K562 (cell line): ENCODE results near the gene STPG4. TPM values are rescaled to one million over a fixed set of nuclear protein-coding genes. Genes with fewer than 3 reads are reported as not detected.

Experiments
- ATAC-seq: fragments of 200-7000 bp; cut with Tn5 transposase; 3 replicates; pipeline ENCODE4 v1.9.1; 2020; ENCODE audit warnings: moderate library complexity
- BruUV-seq: library from RNA; stranded (reverse); fragments of 400-500 nt; replicated peaks from 2 replicates; lab custom pipeline; 2021; lab: Mats Ljungman, UMichigan
- CTCF ChIA-PET: fragments of 300-600 bp; formaldehyde crosslinking; extraction: SDS; loops from one replicate; lab custom pipeline; 2021; ENCODE audit warnings: low intra/inter-chr PET ratio; lab: Yijun Ruan, JAX
- POLR2A ChIA-PET: fragments of 300-600, 350-650 bp; sonication (Branson Sonifier 250); formaldehyde crosslinking; extraction: SDS; loops from one replicate; lab custom pipeline; 2021; ENCODE audit warnings: antibody characterized with exemption, inconsistent platforms; lab: Yijun Ruan, JAX
- DNase-seq, 4 experiments: peaks; one replicate each; pipeline versions ENCODE4 v3.0.0 to v3.0.0-alpha.2; 2011 to 2018; ENCODE audit warnings: low spot score in 3 of 4, mixed read lengths in 3 of 4; ENCODE audit errors: extremely low read depth in 1 of 4
- FAIRE-seq: peaks from 2 replicates; lab custom pipeline; 2011; peaks lifted over from hg19 to GRCh38; lab: Jason Lieb, UNC
- H2AFZ ChIP-seq: 2 replicates; pipeline ENCODE4 v1.6.0; 2011; ENCODE audit warnings: low read depth, low read length, control low read depth, inconsistent platforms
- H3K27ac ChIP-seq: fragments of 200-600 bp; 3 replicates; pipeline ENCODE4 v1.8.0; 2011; ENCODE audit warnings: low read depth, mild to moderate bottlenecking, control low read depth, inconsistent platforms, low read length, moderate library complexity, mixed read lengths; ENCODE audit errors: extremely low read depth
- H3K27me3 ChIP-seq, 2 experiments: fragments of 300-600 bp in 1 of 2; 2 replicates in 1 of 2; 3 replicates in 1 of 2; pipeline versions ENCODE4 v1.6.0 to v1.8.0; 2011; ENCODE audit warnings: inconsistent platforms in 2 of 2, low read length in 2 of 2, mild to moderate bottlenecking in 1 of 2, mixed read lengths in 1 of 2, moderate library complexity in 1 of 2; ENCODE audit not compliant: control insufficient read depth in 2 of 2, insufficient read depth in 2 of 2
- H3K36me3 ChIP-seq: fragments of 300-600 bp; 3 replicates; pipeline ENCODE4 v1.8.0; 2011; ENCODE audit warnings: mild to moderate bottlenecking, low read length, inconsistent platforms; ENCODE audit not compliant: control insufficient read depth, insufficient read depth
- H3K4me1 ChIP-seq, 2 experiments: fragments of 200-600 bp in 1 of 2; replicated peaks in 1 of 2; 2 replicates in 1 of 2; 3 replicates in 1 of 2; pipeline versions ENCODE4 v1.5.1 to v1.8.0; 2011; ENCODE audit warnings: inconsistent platforms in 2 of 2, low read length in 2 of 2, mild to moderate bottlenecking in 1 of 2, mixed read lengths in 1 of 2, moderate library complexity in 1 of 2; ENCODE audit not compliant: control insufficient read depth in 2 of 2, insufficient read depth in 2 of 2
- H3K4me2 ChIP-seq: 2 replicates; pipeline ENCODE4 v1.6.1; 2011; ENCODE audit warnings: low read length, control low read depth, inconsistent platforms, mixed read lengths; ENCODE audit not compliant: insufficient read depth
- H3K4me3 ChIP-seq: fragments of 200-600 bp; sonication (generic), shearing (Covaris generic); 2 replicates; pipeline ENCODE4 v1.5.1; 2016; ENCODE audit warnings: control low read depth, inconsistent platforms
- H3K79me2 ChIP-seq: fragments of 200-600 bp; 3 replicates; pipeline ENCODE4 v1.8.0; 2011; ENCODE audit warnings: low read length, inconsistent platforms; ENCODE audit not compliant: control insufficient read depth, insufficient read depth
- H3K9ac ChIP-seq, 2 experiments: 2 replicates each; pipeline versions ENCODE4 v1.6.0 to v1.6.1; 2011; ENCODE audit warnings: low read depth in 2 of 2, low read length in 2 of 2, control low read depth in 1 of 2, inconsistent platforms in 1 of 2, mild to moderate bottlenecking in 1 of 2, mixed read lengths in 1 of 2; ENCODE audit not compliant: insufficient read depth in 1 of 2
- H3K9me1 ChIP-seq: one replicate; pipeline ENCODE4 v1.6.0; 2011; ENCODE audit warnings: inconsistent platforms, mild to moderate bottlenecking, low read length, moderate library complexity; ENCODE audit not compliant: control insufficient read depth, insufficient read depth
- H3K9me3 ChIP-seq: replicated peaks from 2 replicates; pipeline ENCODE4 v1.5.1; 2011; ENCODE audit warnings: low read depth, low read length, inconsistent platforms; ENCODE audit not compliant: control insufficient read depth, insufficient read depth
- H4K20me1 ChIP-seq: replicated peaks from 2 replicates; pipeline ENCODE4 v1.6.1; 2011; ENCODE audit warnings: low read length, inconsistent platforms, mixed read lengths; ENCODE audit not compliant: control insufficient read depth, insufficient read depth
- ATF1 ChIP-seq, 2 experiments: fragments of 450-650 bp in 1 of 2; IDR thresholded peaks; 2 replicates each; pipeline ENCODE4 v1.6.1; 2016; ENCODE audit warnings: missing compliant biosample characterization in 1 of 2, missing genetic modification characterization in 1 of 2
- BACH1 ChIP-seq: fragments of 200-800 bp; sonication (Bioruptor generic); IDR thresholded peaks from 2 replicates; pipeline ENCODE4 v1.6.1; 2016; ENCODE audit warnings: missing genetic modification characterization, missing compliant biosample characterization
- C11orf30 ChIP-seq: fragments of 450-650 bp; IDR thresholded peaks from 2 replicates; pipeline ENCODE4 v1.6.1; 2016; ENCODE audit warnings: low read depth, mild to moderate bottlenecking
- CBFB ChIP-seq: sonication (generic); formaldehyde crosslinking; IDR thresholded peaks from 2 replicates; pipeline ENCODE4 v1.4.0; 2020; ENCODE audit warnings: mild to moderate bottlenecking, missing genetic modification reagents
- CREM ChIP-seq: IDR thresholded peaks from 2 replicates; pipeline ENCODE4 v1.6.1; 2014; ENCODE audit warnings: antibody characterized with exemption, low read depth
- GATAD2A ChIP-seq: fragments of 450-650 bp; IDR thresholded peaks from 2 replicates; pipeline ENCODE4 v1.6.1; 2017
- HEY1 ChIP-seq: fragments of 250-450 bp; sonication (Bioruptor Pico); IDR thresholded peaks from 2 replicates; pipeline ENCODE4 v1.5.0; 2020; ENCODE audit warnings: mild to moderate bottlenecking, moderate library complexity, borderline replicate concordance
- MAFF ChIP-seq: IDR thresholded peaks from 2 replicates; pipeline ENCODE4 v1.6.1; 2012; ENCODE audit warnings: low read length, improper control_type of control experiment
- MAFG ChIP-seq: fragments of 450-650 bp; conservative IDR thresholded peaks from 2 replicates; pipeline ENCODE4 v1.6.1; 2016; ENCODE audit warnings: missing genetic modification characterization, missing compliant biosample characterization
- MAFK ChIP-seq: IDR thresholded peaks from 2 replicates; pipeline ENCODE4 v1.6.1; 2011; ENCODE audit warnings: low read length, improper control_type of control experiment
- MECOM ChIP-seq: fragments of 250-450 bp; sonication (Bioruptor Pico); IDR thresholded peaks from 2 replicates; pipeline ENCODE4 v1.8.0; 2022; ENCODE audit warnings: inconsistent platforms
- MEIS2 ChIP-seq: fragments of 450-650 bp; IDR thresholded peaks from 2 replicates; pipeline ENCODE4 v1.6.1; 2014; ENCODE audit warnings: mild to moderate bottlenecking; ENCODE audit not compliant: partially characterized antibody
- NFE2 ChIP-seq: IDR thresholded peaks from 2 replicates; pipeline ENCODE4 v1.6.1; 2014; ENCODE audit warnings: antibody characterized with exemption, low read depth
- NFIC ChIP-seq: fragments of 450-650 bp; IDR thresholded peaks from 2 replicates; pipeline ENCODE4 v1.6.1; 2017; ENCODE audit warnings: mild to moderate bottlenecking, inconsistent platforms
- NR1H2 ChIP-seq: sonication (generic); formaldehyde crosslinking; IDR thresholded peaks from 2 replicates; pipeline ENCODE4 v1.4.0; 2020; ENCODE audit warnings: mild to moderate bottlenecking, missing genetic modification reagents
- RBM17 ChIP-seq: fragments of 200-400 bp; formaldehyde crosslinking; IDR thresholded peaks from 2 replicates; pipeline ENCODE4 v1.6.1; 2017; ENCODE audit warnings: low read depth, mild to moderate bottlenecking, low read length, borderline replicate concordance
- SIX5 ChIP-seq, 2 experiments: IDR thresholded peaks; 2 replicates each; pipeline ENCODE4 v1.6.1; 2011; ENCODE audit warnings: low read length in 2 of 2, borderline replicate concordance in 1 of 2, low read depth in 1 of 2, mild to moderate bottlenecking in 1 of 2, moderate library complexity in 1 of 2; ENCODE audit not compliant: insufficient read depth in 1 of 2
- SMC3 ChIP-seq: conservative IDR thresholded peaks from 2 replicates; pipeline ENCODE4 v1.6.1; 2011; ENCODE audit warnings: low read depth, low read length, improper control_type of control experiment; ENCODE audit not compliant: insufficient read depth
- ZNF316 ChIP-seq: fragments of 450-650 bp; IDR thresholded peaks from 2 replicates; pipeline ENCODE4 v1.6.1; 2016
- ZNF699 ChIP-seq: fragments of 250-450 bp; sonication (Bioruptor Pico); IDR thresholded peaks from 2 replicates; pipeline ENCODE4 v1.8.0; 2021; ENCODE audit warnings: mild to moderate bottlenecking, moderate library complexity; ENCODE audit not compliant: insufficient replicate concordance
- WGBS: fragments of 100-300 bp; shearing (Covaris generic); methylation state at CpG from one replicate; pipeline ENCODE4 v1.1.6; 2016; ENCODE audit warnings: low coverage, mixed read lengths; ENCODE audit not compliant: insufficient coverage; ENCODE audit errors: missing lambda C conversion rate; 5-methylcytosine and 5-hydroxymethylcytosine counted together
- in situ Hi-C: fragments of 300-500 bp; cut with MboI; formaldehyde crosslinking; loops from 4 replicates; pipeline ENCODE4 v1.15.0; 2018; ENCODE audit warnings: inconsistent platforms, mixed read lengths
- intact Hi-C: fragments of 100-400 bp; cut with micrococcal nuclease; formaldehyde crosslinking; loops from 2 replicates; pipeline ENCODE4 v1.14.2; 2022
- polyA plus RNA-seq, 8 experiments: library from polyadenylated mRNA; depleted of rRNA in 4 of 8; stranded (reverse) in 5 of 8; unstranded in 3 of 8; fragments of >200 nt; fragmentation: Nextera tagmentation in 2 of 8; fragmentation: Illumina TruSeq in 1 of 8; extraction: Ambion mirVana in 2 of 8; extraction: Trizol in 1 of 8; gene quantifications; 2 replicates each; pipeline versions ENCODE4 v1.2.1 to v1.2.3, GENCODE V29; 2011 to 2014; ENCODE audit warnings: inconsistent platforms in 1 of 8, missing spikeins in 1 of 8
- total RNA-seq, 7 experiments: library from RNA; depleted of rRNA in 6 of 7; stranded (reverse); fragments of >200 nt in 6 of 7; fragmentation: Illumina TruSeq in 2 of 7; extraction: Trizol in 2 of 7; gene quantifications; 2 replicates each; pipeline versions ENCODE4 v1.2.1 to v1.2.3, GENCODE V29; 2011 to 2021; ENCODE audit warnings: low replicate concordance in 1 of 7
- TF ChIP-seq, protein P1 (sequence below): fragments of 450-650 bp; IDR thresholded peaks from 2 replicates; pipeline ENCODE4 v1.7.0; 2016; ENCODE audit warnings: borderline replicate concordance

The STPG4 gene
- total and polyA plus RNA-seq, 9 of the 15 experiments (the other 6 are each of a cell fraction or from before 2014, with no cell fraction given) = 0.10 to 0.68 (median 0.22) TPM; not detected in 6

DNA sequence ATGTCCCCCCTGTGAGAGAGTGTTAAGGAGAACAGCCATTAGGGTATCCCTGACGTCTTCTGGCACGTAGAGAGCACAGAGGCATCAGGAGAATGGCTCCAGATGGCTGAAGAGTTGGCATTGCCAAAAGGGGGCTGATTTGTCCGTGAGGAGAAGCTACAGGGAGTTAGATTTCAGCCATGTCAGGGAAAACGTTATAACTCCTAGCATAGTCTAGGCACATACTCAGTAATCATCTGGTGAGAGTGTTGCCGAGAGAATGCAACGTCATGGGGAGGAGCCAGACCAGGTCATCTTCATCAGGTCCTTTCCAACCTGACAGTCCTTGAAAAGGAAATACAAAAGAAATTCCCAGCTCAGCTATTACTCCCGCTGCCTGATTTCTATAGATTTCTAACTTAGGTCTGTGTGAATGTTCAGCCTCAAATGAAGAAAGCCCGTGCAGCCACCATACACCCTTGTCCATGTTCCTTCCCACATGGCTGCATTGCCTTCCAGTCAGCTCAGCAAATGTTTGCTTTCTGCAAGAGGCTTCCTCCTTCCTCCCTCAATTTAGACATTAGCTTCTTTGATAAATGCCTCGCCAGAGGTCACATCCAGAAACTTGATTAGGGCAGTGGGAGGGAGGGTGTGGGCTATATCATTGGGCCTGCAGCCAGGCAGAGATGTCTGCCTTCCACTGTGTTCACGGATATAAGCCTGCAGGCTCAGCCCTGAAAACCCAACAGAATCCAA is 93.0 kb downstream of the STPG4 start:
- POLR2A ChIA-PET = interaction anchor here (1.0 to 1.2 kb wide), 2 partner anchors 14 to 341 kb away, joined by 3 to 4 read pairs; partner anchors contain the start of gene MSH2
- no TSS peak for BruUV-seq
- H3K9me1 ChIP-seq = peaks cover 9% of the 10 kb centered on the region
- no peak overlapping the region; the same call in 2 of the 3 replicates for H3K27ac ChIP-seq
- ATAC-seq = peak; percentile 86
- peaks cover 5 to 9% of the 10 kb centered on the region in 2 experiments; a peak in 1 of 5 replicates for H3K4me1 ChIP-seq
- in situ Hi-C loops = no loop called here
- no peak overlapping the region for H2AFZ ChIP-seq
- peak overlapping the region in 1 of 2 experiments; percentile 53; a peak in 1 of 4 replicates for H3K9ac ChIP-seq
- TF ChIP-seq ZNF316 (peak; percentile 84), NR1H2 (no peak), SMC3 (no peak), CBFB (no peak), NFE2 (peak; percentile 73), RBM17 (no peak), ZNF699 (CRISPR knock-in tag) (no peak), GATAD2A (no peak), NFIC (no peak), ATF1 (CRISPR knock-in tag; IDR thresholded peaks at IDR 0.05) (no peak), ATF1 (tag; IDR thresholded peaks at IDR 0.05) (0 out of 2 replicates have a peak, but pooled peaks have one; percentile 27), HEY1 (CRISPR knock-in tag) (no peak), MAFK (peak; percentile 43; the same call in 1 of the 2 replicates), MECOM (CRISPR knock-in tag) (no peak), C11orf30 (peak; percentile 84), MAFG (peak; percentile 79), SIX5 (IDR thresholded peaks at IDR 0.05; ENCODE audit: borderline replicate concordance in 1 of 2, insufficient read depth in 1 of 2, low read depth in 1 of 2, low read length in 2 of 2) (no peak), CREM (0 out of 2 replicates have a peak, but pooled peaks have one; percentile 9), MAFF (peak; percentile 39; the same call in 1 of the 2 replicates), BACH1 (no peak), MEIS2 (no peak)
- TF ChIP-seq, protein P1, sequence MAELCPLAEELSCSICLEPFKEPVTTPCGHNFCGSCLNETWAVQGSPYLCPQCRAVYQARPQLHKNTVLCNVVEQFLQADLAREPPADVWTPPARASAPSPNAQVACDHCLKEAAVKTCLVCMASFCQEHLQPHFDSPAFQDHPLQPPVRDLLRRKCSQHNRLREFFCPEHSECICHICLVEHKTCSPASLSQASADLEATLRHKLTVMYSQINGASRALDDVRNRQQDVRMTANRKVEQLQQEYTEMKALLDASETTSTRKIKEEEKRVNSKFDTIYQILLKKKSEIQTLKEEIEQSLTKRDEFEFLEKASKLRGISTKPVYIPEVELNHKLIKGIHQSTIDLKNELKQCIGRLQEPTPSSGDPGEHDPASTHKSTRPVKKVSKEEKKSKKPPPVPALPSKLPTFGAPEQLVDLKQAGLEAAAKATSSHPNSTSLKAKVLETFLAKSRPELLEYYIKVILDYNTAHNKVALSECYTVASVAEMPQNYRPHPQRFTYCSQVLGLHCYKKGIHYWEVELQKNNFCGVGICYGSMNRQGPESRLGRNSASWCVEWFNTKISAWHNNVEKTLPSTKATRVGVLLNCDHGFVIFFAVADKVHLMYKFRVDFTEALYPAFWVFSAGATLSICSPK = no peak
- H3K4me2 ChIP-seq = no peak overlapping the region; the same call in 1 of the 2 replicates
- no peaks in the 10 kb centered on the region for H3K79me2 ChIP-seq
- intact Hi-C loops = no loop called here
- no peaks in the 10 kb centered on the region for H3K36me3 ChIP-seq
- no peaks in the 10 kb centered on the region for H4K20me1 ChIP-seq
- no peak overlapping the region for H3K4me3 ChIP-seq
- 33% methylated on average over 10 of the region's 10 CpGs for WGBS
- CTCF ChIA-PET = no interaction called here
- no peaks in the 10 kb centered on the region for H3K9me3 ChIP-seq
- peak in 3 of 4 experiments; percentile 36 to 48 (median 38) for DNase-seq
- H3K27me3 ChIP-seq = no peaks in the 10 kb centered on the region
- FAIRE-seq = peak; percentile 80
